ENCODE data around the gene MAGEF1.

DNA sequence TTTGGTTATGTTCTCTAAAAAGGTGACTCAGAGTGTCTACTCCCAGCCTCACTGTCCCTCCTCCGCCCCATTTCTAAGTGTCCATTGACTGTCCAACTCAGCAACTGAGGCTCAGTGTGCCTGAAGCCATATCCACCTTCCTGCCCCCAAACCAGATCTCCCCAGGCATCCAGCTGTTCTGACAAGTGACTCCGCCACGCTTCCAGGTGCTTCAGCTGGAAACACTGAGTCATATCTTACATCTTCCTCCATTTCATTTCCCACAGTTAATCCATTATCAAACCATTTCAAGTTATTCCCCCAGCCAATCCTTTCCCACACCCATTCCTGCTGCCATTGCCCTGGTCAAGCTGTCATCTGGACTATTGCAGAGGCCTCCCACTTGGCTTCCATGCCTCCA lies 17.1 kb downstream of the MAGEF1 start:
- TF ChIP-seq RBM14 (IDR thresholded peaks at IDR 0.05; ENCODE audit: borderline replicate concordance, insufficient read depth, low read depth, low read length) (no peak), POLR2AphosphoS5 (IDR thresholded peaks at IDR 0.05; ENCODE audit: control insufficient read depth, insufficient read depth, low read depth, low read length) (no peak)
